HG02943 (cell line): ENCODE results near the gene PRKACG.
"Not testable (repeated sequence)": the region's sequence is repeated elsewhere in the genome, so short reads cannot be mapped to it uniquely, and the experiment has no call there.

ENCODE experiments used
- ATAC-seq: cut with Tn5 transposase; IDR thresholded peaks from one replicate; pipeline ENCODE4 v1.9.1; 2021; ENCODE audit warnings: mild to moderate bottlenecking, low read depth, moderate library complexity; ENCODE audit not compliant: unreplicated experiment

PRKACG gene

GRCh38 chr9:69027355-69028097, 13.6 kb upstream of the PRKACG start:
- peak; percentile 80 for ATAC-seq

- ATAC-seq = no peak
Observed at GRCh38 chr9:69023650-69024049, 9.7 kb upstream of the PRKACG start.

DNA sequence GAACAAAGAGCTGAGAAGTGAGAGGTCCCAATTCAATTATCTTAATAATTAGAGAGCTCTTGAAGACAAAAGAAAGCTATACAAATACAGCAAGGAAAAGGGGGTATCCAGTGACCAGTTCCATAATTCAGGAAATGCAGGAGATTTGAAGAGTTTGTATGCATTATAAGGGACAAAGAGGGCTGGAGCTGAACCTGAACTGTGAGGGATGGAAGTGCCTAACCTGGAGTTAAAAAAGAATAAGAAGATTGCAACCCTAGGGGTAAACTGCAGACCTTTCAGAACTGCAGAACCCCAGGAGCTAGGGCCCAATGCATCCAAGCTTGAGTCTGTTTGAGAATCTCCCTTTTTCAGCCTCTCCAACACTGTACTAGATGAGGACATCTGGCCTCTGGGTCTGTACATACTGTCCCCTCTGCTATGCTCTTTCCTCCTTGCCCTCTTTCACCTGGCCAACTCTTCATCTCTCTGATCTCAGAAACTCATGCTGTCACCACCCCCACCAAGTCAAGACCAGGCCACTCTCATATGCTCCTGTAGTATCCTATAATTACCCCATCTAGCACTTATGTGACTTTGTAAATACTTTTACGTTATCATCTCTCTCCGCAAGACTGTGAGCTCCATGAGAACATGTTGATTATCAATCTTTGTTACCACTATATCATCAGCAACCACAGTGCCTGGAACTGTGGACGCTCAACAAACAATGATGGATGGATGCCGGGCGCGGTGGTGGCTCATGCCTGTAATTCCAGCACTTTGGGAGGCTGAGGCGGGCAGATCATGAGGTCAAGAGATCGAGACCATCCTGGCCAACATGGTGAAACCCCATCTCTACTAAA, 6.6 kb upstream of the PRKACG start:
- ATAC-seq = no peak

GRCh38 chr9:69019808-69020207, 5.9 kb upstream of the PRKACG start:
- ATAC-seq = no peak

DNA sequence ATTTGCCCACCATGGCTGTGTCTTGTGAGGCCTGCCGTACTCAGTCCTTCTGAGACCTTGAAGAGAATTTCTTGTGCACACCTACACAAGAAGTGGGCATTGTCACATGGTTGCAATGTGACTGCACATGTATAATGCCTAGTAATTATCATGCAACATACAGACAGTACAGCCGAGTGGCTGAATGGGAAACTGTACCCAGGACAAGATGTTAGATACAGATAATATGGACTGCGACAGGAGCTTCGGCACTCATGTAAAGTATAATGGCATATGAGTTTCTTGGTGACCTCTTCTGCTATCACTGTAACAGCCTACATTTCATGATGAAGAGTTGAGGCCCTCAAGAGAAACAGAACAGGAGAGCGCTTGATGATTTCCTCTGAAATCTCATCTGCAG, 4.8 kb upstream of the PRKACG start:
- no peak for ATAC-seq

DNA sequence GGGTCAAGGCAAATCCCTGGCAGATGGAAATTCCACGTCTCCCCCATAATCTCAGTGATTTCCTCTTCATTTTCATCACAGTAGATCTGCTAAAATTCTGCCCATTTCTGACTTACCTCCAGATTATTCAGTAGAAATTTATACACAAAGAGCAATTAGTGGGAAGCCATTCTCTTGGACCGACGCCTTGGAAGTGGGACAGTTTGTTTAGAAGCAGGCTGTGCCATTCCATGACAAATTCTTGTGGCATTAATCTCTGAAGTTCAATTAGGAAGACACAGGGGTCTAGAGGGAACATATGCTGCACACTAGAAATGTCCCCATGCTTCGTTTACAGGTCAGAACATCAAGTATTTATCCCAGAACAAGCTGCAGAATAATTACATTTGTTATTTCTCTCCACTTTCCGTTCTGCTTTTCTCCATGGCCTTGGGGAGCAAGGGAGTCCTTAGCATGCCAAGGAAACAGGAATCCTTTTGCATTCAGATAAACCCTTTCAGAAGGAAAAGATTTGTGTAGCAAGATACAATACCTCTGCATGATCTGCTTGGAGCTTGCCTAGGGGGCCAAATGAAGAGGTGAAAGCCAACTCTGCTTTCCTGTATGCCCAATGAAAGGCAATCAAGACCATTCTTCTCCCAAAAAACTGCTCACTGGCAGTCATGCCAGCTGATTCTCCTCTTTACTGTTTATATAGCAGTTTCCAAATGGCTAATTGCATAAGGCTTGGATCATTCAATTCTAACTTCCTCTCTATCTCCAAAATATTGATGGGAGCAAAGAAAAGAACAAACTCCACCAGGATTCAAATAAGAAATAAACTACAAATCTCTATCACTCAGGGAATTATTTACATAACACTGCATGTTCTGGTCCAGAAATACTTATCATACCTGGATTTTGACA, 2.5 kb upstream of the PRKACG start:
- ATAC-seq = no peak

DNA sequence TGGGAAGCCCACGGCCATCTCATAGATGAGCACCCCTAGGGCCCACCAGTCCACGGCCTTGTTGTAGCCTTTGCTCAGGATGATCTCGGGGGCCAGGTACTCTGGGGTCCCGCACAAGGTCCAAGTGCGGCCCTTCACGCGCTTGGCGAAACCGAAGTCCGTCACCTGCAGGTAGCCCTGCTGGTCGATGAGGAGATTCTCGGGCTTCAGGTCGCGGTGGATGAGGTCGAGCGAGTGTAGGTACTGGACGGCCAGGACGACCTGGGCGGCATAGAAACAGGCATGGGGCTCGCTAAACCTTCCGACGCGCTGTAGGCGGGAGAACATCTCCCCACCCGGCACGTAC, 558 bp downstream of the PRKACG start:
- no peak for ATAC-seq

DNA sequence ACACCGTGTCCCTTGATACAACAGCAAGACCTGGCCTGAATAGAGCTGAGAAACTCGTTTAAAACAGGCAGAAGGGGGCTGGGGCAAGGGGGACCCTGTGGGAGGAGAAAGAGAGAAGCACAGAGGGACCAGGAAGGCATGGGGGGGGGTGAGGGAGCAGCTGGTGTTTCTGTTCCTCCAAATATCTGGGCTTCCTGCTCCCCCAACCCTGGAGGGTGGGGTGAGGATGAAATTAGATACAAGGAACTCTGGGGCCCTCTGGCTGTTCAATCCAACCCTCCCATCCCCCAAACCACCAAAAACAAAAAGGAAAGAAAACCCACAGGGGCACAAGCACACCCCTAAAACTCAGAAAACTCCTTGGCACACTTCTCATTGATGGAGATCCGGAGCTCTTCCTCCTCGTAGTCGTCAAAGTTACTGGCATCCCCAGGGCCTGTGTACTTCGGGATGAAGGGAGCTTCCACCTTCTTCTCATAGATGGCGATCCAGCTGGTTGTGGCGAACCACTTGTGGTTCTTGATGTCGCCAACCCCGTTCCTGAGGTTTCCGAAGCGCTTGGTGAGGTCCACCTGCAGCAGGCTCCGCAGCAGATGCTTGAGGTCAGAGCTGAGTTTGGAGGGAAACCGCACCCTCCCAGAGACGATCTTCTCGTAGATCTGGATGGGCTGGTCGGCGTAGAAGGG, 1.1 kb downstream of the PRKACG start:
- no peak for ATAC-seq

DNA sequence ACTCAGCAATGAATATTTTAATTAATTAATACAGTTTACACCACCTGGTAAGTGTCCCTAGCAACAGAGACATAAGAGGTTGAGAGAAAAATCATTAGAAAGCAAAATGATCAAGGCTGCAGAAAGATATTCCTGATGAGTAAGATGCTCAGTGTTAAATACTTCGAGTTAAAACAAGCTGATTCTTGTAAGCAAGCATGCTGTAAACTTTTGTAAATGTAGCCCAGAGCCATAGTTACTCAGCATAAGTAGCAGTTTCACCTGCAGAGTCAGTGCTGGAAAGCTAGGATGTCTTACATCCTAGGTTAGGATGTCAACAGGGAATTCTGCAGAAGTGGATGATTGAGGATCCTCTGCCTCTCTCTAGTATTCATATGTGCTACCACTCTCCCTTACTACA, 4.2 kb downstream of the PRKACG start:
- ATAC-seq = no peak

GRCh38 chr9:69004836-69005235, 9.1 kb downstream of the PRKACG start:
- no peak for ATAC-seq

- ATAC-seq = no peak
Observed at GRCh38 chr9:69003051-69003450, 10.9 kb downstream of the PRKACG start.

- no peak for ATAC-seq
Observed at GRCh38 chr9:69001921-69002320, 12.0 kb downstream of the PRKACG start.

DNA sequence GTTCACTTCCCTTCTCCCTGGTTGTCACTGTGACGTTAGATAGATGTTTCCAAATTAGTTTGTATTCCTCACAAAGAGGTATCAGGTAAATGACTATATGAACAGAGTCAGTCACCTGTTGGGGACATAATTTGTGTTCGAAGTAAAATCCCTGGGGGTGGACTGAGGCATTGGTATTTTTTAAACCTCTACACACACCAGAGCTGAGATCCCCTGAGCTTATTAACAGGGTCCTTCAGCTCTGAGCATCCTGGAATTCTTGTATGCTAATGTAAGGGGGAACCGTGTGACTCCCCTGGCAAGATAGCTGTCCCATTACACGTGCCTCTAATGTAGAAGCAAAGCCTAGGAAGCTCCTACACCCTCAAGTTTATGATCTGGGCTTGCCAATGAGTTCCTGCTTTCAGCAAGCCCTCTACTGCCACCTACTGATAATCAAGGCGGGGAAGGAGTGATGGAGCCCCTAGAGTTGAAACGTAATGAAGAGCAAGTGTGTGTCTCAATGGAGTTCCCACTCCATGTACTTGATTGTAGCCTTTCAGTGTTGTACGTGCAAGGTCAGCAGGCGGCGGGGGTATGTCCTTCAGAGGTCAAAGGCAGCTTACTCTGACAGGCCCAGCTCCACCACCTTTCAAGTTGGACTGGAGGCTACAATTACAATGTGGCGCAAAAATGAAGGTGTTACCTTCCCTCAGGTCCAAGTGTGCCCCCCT, 14.4 kb downstream of the PRKACG start:
- ATAC-seq = no peak

DNA sequence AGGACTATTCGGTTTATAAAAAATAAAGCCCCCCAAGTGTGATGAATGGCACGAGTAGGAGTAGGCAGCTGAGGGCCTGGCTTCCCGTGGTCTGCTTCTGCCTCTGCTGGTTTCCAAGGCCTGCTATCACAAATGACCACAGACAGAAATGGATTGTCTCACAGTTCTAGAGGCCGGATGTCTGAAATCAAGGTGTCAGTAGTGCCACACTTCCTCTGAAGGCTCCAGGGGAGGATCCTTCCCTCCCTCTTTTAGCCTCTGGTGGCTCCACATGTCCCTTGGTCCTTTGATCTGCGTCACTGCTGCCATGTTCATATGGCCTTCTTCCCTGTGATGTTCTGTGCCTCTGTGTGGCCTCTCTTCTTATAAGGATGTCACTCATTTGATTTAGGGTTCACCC, 15.1 kb downstream of the PRKACG start:
- no peak for ATAC-seq

DNA sequence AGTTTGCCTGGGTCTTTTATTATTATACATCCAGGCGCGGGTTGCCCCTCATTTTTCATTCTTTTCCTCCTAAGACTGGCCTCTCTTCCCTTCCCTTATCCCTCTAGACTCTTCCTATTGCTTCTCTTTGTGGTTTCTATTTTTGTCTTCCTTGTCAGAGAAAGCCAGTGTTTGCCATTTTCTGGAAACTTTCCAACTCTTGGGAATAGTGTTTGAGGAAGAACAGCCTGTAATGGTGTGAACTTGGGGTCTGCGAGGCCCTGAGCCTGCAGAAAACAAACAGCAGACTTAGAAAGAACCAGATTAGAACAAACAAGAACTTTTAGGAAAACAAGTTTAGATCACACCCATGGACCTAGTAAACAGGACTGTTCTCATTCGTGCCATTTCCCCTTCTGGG, 15.5 kb downstream of the PRKACG start:
- ATAC-seq = no peak

DNA sequence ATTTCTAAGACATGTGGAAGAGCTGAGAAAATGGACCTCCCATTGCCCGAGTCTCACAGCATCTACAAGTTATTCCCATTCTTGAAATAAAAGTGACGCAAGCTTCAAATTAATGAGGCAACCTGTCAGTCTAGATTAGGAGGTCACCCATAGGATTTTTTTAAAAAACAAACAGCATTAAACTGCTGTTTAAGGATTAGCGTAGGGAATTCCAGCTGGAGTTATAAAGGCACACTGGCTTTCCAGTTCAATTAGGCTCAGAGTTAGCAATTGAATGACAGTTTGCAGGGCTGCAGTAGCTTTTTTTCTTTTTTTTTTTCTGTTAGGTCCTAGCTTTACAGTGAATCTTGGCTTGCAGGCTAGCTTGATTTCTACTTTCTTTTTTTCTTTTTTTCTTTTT, 16.2 kb downstream of the PRKACG start:
- ATAC-seq = no peak

GRCh38 chr9:68996462-68996861, 17.5 kb downstream of the PRKACG start:
- no peak for ATAC-seq

GRCh38 chr9:68995776-68996175, 18.1 kb downstream of the PRKACG start:
- no peak for ATAC-seq

DNA sequence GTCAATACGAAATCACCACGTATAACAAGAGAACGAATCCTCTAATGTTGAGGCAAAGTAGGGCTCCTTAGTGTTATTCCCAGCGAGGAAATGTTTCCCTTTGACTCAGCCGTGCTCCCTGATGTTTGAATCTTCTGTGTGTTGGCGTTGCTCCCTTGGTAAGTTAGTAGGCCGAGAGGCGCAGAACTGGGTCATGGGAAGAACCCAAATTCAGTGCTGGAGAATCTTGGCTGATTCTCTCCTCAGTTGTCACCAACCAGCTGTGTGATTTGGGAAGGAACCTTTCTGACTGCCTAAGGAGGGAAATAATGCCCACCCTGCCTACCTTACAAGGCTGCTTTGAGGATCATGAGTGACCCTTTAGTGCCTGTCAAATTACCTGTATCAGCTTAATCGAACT, 22.5 kb downstream of the PRKACG start:
- no peak for ATAC-seq

GRCh38 chr9:68986949-68987348, 27.0 kb downstream of the PRKACG start:
- ATAC-seq = not testable (repeated sequence)
